GM19395 (cell line): Measurements from ENCODE around the gene NT5DC1.

Experiments
- ATAC-seq: cut with Tn5 transposase; IDR thresholded peaks from one replicate; pipeline ENCODE4 v1.9.1; 2021; ENCODE audit warnings: mild to moderate bottlenecking, moderate library complexity; ENCODE audit not compliant: unreplicated experiment

NT5DC1 gene

GRCh38 chr6:116136373-116136772 lies 35.7 kb downstream of the NT5DC1 start:
- no peak for ATAC-seq

DNA sequence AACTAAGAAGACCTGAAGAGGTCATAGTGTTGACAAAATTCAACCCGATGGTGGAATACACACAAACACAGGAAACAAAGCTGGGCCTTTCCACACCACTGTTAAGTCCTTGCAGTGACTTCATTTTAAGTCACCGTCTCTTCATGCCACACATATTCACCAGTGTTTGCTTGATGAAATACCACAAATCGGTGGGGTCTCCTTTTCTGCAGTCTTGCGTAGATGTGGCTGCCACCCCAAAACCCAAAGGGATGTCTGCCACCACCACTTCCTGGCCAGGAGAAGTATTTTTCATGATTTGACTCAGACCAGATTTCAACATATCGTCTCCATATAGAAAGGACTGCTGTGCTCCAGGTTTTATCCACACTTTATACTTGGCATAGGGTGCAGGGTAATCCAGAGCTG lies 36.3 kb downstream of the NT5DC1 start:
- ATAC-seq = no peak

DNA sequence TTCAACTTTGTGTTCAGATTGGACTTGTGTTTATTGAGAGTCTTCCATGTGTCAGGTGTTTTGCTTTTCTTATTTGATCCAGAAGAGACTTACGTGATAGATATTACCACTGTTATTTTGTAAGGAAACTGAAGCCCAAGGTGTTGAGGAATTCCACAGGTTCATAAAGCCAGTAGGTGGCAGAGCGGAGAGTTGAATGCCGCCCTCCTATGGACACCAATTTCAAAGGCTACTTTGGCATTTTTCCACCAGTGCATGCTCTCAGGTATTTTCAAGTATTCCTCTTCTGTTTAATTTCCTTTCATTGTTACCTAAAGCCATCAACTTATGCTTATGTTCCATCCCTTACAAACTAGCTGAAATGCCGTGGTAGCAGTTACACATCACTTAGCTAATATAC lies 39.3 kb downstream of the NT5DC1 start:
- ATAC-seq = no peak

- no peak for ATAC-seq
Measured at GRCh38 chr6:116144605-116145004, 44.0 kb downstream of the NT5DC1 start.

DNA sequence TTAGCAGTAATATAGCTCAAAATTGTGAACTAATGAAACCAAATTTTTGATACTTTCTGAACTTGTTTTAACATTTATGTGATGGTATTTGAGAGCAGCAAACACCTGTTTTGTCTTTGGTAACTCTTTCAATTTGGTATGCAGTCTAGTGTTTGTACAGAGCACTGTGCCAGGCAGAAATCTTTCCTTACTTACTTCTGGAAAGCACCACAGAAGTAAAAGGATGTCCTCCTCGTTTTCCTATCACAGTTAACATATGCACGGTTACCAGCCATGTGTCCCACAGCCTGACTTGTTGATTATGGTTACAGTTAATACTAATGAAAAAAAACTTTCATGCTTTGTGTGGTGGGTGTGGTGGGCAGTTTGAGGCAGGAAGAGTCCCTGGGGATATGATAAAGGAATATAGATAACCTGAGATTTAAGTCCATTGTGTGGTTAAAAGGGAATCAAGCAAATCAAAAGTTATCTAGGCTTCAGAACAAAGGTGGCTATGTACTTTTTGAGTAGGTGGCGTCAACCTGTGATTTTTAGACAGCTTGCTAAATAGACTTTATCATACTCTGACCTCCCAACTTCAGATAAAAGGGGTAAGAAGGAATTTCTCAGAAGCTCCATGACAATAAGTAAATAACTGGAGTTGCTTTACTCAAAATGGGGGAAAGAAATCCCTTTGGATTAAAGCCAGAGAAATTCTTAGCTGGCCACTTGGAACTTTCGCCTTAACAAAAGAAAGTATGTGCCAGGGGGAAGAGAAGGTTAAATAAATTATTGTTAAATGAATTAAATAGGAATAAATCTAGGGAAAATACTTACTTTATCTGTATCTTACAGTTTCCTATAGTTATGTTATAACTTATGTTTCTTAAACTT lies 45.4 kb downstream of the NT5DC1 start:
- ATAC-seq = no peak

GRCh38 chr6:116152620-116153019 lies 52.0 kb downstream of the NT5DC1 start:
- no peak for ATAC-seq

DNA sequence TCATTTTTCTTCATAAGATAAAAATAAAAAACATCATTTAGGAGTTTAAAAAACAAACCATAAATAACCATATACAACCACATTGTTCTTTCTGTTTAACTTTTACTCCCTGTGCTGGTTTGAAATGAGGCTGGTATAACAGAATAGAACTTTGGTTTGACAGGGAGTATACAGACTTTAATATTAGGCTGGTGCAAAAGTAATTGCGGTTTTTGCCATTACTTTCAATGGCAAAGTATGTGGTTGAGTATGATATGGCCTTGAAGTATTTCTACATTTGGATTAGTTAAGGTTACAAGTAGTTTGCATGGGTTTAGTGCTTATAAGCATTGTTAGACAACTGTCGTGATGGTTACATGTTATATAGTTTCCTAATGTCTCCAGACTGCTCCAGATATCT lies 54.2 kb downstream of the NT5DC1 start:
- no peak for ATAC-seq

DNA sequence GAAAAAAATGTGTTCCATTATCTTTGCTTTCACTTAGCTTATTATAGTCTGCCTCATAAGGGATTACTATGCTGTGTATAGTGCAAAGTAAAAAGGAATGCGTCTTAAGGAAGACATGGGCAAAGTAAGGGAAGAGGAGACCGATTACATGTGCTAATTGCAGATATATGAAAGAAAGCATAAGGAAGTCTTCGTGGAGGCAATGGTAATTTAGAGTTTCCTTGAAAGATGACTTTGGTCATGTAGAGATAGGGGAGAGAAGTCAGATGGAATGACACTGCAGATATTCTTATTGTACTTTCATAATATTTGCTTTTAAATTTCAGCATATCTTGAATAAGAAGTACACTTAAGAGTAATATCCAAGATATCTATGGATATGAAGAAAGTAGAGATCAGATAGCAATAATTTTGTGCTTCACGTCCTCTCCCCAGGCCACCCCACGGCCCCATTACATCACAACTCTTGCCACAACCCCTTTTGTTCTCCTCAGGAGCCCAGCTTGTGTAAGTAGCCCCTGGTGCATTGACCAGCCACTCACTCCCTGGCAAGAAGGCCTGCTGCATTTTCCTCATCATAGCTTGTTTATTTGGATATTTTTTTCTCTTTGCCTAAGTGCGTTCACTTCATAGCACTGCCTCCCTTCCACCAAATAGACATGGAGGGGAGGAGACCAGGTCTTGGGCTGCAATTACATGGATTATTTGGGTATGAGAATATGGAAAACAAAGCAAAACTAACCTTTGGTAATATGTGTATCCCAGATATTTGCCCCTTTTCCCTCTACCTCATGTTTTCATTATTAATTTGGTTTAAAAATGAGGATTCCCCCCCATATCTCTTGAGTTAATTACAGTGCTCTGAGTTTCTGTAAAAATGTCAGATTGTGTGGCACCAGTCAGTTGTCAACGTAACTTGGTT lies 56.0 kb downstream of the NT5DC1 start:
- ATAC-seq = no peak

- ATAC-seq = no peak
Measured at GRCh38 chr6:116157391-116157790, 56.7 kb downstream of the NT5DC1 start.

DNA sequence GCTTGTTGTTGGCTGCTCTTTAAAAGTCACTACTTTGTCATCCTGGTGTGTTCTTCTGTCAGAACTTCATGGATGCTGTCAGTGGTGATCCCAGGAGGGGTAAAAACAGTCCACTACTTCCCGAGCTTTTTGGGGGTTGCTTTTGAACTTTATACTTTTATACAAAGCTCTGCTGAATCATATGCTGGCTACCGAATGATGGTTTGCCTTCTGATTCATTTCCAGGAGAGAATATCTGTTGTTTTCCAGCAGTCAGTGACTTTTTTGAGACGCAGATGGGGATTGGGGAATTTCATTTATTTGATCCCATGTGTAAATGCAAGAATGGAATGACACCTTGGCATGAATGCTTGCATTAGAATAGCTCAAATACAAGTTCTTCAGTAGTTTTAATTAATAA lies 58.0 kb downstream of the NT5DC1 start:
- no peak for ATAC-seq

DNA sequence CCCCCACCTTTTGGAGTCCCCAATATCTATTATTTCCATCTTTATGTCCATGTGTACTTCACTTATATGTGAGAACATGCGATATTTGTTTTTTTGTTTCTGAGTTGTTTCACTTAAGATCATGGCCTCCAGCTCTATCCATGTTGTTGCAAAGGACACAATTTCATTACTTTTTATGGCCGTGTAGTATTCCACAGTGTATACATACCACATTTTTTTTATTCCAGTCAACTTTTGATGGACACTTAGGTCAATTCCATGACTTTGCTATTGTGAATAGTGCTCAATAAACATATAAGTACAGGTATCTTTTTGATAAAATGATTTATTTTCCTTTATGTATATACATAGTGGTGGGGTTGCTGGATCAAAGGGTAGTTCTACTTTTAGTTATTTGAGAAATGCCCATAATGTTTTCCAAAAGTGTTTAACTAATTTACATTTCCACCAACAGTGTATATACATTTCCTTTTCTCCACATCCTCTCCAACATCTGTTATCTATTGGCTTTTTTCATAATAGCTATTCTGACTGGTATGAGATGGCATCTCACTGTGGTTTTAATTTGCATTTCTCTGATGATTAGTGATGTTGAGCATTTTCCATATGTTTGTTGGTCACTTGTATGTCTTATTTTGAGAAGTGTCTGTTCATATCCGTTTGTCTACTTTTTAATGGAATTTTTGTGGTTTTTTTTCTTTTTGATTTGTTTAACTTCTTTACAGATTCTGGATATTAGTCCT lies 59.3 kb downstream of the NT5DC1 start:
- no peak for ATAC-seq

DNA sequence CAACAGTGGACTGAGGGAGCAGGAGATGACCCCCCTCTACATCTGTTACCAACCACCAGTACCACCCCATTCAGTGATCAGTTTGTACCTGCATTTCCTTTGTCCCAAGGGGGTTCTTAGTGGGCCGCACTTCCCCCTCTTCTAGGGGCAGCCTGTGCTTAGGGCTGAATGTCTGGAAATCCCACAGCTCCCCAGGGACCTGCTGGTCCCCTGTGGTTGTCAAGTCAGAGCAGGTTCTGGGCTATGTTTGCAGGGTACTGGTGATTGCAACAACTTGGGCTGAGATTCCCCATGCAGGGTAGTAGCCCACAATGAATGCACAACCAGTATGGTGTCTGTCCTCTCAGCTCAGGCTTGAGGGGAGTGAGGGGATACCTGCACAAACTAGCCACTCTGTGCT lies 64.9 kb downstream of the NT5DC1 start:
- ATAC-seq = no peak

GRCh38 chr6:116166369-116166768 lies 65.7 kb downstream of the NT5DC1 start:
- no peak for ATAC-seq

DNA sequence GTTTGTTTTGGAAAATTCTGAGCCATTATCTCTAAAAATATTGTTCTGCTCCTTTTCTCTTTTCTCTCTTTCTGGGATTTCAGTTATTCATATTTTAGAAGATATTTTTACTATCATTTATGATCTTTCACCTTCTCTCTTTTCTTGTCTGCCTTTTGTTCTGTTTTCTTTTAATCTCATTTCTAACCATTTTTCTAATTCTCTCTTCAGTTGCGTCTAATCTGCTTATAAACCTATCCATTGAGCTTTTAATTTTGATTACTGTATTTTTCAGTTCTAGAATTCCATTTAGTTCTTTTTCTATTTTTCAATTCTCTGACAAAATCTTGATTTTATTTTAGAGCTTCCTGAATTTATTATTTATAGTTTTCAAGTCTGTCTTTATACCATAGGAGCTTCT lies 67.5 kb downstream of the NT5DC1 start:
- ATAC-seq = no peak

GRCh38 chr6:116169880-116170279 lies 69.2 kb downstream of the NT5DC1 start:
- no peak for ATAC-seq

- ATAC-seq = no peak
Measured at GRCh38 chr6:116170358-116171057, 69.9 kb downstream of the NT5DC1 start.

DNA sequence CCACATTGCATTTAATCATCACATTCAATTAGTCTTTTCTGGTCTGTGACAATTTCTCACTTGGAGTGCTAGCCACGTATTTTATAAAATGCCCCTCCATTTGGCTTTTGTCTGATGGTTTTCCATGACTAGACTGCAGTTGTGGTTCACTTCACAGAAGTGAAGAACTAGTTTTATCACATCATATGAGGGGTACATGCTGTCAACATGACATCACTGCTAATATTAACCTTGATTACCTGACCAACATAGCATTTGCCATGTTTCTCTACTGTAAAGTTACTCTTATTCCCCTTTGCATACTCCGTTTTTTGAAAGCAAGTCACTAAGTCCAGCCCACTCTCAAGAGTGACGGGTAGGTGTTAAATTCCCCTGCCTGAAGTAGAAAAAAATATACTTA lies 73.3 kb downstream of the NT5DC1 start:
- ATAC-seq = no peak

- no peak for ATAC-seq
Measured at GRCh38 chr6:116175344-116175743, 74.7 kb downstream of the NT5DC1 start.

DNA sequence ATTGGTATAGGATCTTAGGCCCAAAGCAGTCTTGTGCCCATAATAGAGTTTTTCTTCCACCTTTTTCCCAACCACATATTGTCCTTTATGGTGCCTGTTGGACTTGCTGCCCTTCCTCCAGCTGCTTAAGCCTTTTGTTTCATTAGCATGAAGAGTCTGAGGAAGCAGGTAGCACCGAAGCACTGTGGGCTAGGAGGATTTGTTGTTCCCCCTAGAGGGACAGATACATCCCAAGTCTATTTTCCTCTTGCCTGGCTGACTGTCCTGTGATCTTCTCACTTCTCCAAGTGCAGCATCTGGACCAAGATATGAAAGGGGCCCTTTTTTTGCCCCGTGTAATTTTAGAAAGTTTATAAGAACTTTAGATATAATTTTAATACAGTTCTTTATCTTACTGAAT lies 75.9 kb downstream of the NT5DC1 start:
- ATAC-seq = no peak

GRCh38 chr6:116180375-116180774 lies 79.7 kb downstream of the NT5DC1 start:
- no peak for ATAC-seq

GRCh38 chr6:116189472-116189871 lies 88.8 kb downstream of the NT5DC1 start:
- ATAC-seq = no peak
